ENCODE measurements around the gene IL33.

Gene IL33

DNA sequence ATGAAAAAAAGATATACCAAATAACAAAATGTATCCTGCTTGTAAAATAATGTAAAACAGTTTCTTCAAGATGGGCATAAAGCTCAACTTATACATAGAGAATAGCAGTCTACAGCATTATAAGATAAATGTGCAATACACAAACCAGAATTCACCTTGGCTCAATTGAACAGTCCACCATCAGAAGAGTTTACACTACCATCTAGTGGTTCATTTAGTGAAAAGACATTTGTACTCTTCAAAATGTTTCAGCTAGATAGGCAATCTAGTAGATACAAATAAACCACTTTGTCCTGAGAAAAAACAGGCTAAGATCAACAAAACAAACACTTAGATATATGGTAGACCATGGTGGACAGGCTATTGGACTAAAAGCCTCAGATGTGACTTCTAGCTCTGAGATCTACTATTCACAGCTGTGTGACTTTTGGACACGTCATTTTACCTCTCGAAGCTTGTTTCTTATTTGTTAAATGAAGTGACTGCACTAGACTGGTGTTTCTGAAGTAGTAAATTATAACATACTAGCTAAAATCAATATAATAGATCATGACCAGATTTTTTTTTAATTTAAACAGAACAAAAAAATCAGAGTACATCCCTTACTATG is 90.5 kb downstream of the IL33 start:
- DNase-seq: no peak
